ENCODE measurements around the gene PTTG1IP.

DNA sequence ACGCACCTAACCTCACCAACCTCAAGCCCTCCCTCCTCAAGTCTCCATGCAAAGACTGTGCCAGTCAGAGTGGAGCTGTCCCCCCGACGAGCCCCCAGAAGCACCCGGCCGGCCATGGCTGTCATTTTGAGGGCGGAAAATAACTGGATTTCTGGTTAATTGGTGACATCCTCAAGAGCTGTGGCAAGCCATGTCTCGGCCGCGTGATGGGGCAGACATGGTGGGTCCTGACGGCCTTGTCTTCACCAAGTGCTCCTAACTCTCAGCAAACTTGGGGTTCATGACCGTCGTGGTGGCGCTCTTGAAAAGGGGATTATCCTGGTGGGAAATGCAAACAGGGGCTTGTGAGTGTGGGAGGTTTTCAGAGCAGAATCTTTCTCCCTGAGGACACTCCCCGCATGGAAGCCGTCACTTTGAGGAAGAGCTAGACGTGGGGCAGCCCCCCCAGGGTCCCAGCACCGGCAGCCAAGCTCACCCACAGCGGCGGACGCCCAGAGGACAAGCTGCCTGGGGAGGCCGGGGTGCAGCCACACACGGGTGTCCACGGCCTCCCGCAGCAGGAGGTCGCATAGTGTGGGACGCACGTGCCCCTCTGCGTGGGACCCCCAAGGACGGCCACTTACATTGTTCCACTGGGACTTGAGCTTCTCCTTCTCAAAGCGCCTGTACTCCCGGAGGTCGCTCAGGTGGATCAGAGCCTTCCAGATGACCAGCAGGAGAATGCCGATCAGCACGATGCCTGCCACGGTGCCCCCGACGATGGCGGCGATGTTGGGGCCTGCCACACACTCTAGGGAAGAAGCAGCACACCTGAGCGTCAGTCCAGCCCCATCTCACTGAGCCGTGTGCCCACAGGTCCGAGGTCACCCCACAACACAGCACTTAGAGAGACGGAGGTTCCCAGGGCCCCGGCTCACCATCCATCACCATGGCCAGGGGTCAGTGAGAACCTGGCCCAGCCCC is 12.9 kb upstream of the PTTG1IP start:
- TF ChIP-seq, protein P1, sequence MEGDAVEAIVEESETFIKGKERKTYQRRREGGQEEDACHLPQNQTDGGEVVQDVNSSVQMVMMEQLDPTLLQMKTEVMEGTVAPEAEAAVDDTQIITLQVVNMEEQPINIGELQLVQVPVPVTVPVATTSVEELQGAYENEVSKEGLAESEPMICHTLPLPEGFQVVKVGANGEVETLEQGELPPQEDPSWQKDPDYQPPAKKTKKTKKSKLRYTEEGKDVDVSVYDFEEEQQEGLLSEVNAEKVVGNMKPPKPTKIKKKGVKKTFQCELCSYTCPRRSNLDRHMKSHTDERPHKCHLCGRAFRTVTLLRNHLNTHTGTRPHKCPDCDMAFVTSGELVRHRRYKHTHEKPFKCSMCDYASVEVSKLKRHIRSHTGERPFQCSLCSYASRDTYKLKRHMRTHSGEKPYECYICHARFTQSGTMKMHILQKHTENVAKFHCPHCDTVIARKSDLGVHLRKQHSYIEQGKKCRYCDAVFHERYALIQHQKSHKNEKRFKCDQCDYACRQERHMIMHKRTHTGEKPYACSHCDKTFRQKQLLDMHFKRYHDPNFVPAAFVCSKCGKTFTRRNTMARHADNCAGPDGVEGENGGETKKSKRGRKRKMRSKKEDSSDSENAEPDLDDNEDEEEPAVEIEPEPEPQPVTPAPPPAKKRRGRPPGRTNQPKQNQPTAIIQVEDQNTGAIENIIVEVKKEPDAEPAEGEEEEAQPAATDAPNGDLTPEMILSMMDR (IDR thresholded peaks at IDR 0.05), result no peak
- TF ChIP-seq POLR2A (IDR thresholded peaks at IDR 0.05), result no peak
- TF ChIP-seq POLR2AphosphoS5 (IDR thresholded peaks at IDR 0.05), result no peak

Data from sigmoid colon (tissue), 4 donors.